ENCODE measurements around the gene CHST8. TPM values are rescaled to one million over a fixed set of nuclear protein-coding genes. Genes with fewer than 3 reads are reported as not detected.
A peak's percentile ranks its signal among the peaks of the same experiment; 100 is the strongest.

CHST8 gene
- total and polyA plus RNA-seq, 9 donors, result 0.48 to 2.5 (median 1.0) TPM; not detected in 1

GRCh38 chr19:33717878-33718277, 96.1 kb downstream of the CHST8 start:
- H3K4me3 ChIP-seq, result no peak overlapping the region
- no peaks in the 10 kb centered on the region for H3K36me3 ChIP-seq
- H3K27ac ChIP-seq, result no peak overlapping the region
- WGBS, 3 donors, result 77 to 88% (median 81%) methylated on average over 3 of the region's 3 CpGs
- H3K9me3 ChIP-seq, result no peaks in the 10 kb centered on the region
- DNase-seq, result no peak
- intact Hi-C loops (cut with DNase I), result no loop called here
- TF ChIP-seq POLR2A (IDR thresholded peaks at IDR 0.05) (no peak), EP300 (IDR thresholded peaks at IDR 0.05) (no peak)
- TF ChIP-seq, protein P1, sequence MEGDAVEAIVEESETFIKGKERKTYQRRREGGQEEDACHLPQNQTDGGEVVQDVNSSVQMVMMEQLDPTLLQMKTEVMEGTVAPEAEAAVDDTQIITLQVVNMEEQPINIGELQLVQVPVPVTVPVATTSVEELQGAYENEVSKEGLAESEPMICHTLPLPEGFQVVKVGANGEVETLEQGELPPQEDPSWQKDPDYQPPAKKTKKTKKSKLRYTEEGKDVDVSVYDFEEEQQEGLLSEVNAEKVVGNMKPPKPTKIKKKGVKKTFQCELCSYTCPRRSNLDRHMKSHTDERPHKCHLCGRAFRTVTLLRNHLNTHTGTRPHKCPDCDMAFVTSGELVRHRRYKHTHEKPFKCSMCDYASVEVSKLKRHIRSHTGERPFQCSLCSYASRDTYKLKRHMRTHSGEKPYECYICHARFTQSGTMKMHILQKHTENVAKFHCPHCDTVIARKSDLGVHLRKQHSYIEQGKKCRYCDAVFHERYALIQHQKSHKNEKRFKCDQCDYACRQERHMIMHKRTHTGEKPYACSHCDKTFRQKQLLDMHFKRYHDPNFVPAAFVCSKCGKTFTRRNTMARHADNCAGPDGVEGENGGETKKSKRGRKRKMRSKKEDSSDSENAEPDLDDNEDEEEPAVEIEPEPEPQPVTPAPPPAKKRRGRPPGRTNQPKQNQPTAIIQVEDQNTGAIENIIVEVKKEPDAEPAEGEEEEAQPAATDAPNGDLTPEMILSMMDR (IDR thresholded peaks at IDR 0.05), result no peak
- peaks cover 4% of the 10 kb centered on the region for H3K4me1 ChIP-seq (ENCODE audit: insufficient read depth)
- H3K27me3 ChIP-seq, result no peaks in the 10 kb centered on the region

GRCh38 chr19:33718651-33719254, 97.0 kb downstream of the CHST8 start:
- H3K9me3 ChIP-seq, result no peaks in the 10 kb centered on the region
- peak in 1 of 5 donors; percentile 39 for DNase-seq
- intact Hi-C loops (cut with DNase I), result no loop called here
- H3K27me3 ChIP-seq, result no peaks in the 10 kb centered on the region
- TF ChIP-seq, protein P1 (IDR thresholded peaks at IDR 0.05), result no peak
- TF ChIP-seq POLR2A (IDR thresholded peaks at IDR 0.05) (no peak), EP300 (IDR thresholded peaks at IDR 0.05) (no peak)
- no peak overlapping the region for H3K4me3 ChIP-seq
- peaks cover 4% of the 10 kb centered on the region for H3K4me1 ChIP-seq (ENCODE audit: insufficient read depth)
- H3K27ac ChIP-seq, result no peak overlapping the region
- H3K36me3 ChIP-seq, result no peaks in the 10 kb centered on the region
- 16 to 35% (median 18%) methylated on average over 12 of the region's 12 CpGs for WGBS, 3 donors

DNA sequence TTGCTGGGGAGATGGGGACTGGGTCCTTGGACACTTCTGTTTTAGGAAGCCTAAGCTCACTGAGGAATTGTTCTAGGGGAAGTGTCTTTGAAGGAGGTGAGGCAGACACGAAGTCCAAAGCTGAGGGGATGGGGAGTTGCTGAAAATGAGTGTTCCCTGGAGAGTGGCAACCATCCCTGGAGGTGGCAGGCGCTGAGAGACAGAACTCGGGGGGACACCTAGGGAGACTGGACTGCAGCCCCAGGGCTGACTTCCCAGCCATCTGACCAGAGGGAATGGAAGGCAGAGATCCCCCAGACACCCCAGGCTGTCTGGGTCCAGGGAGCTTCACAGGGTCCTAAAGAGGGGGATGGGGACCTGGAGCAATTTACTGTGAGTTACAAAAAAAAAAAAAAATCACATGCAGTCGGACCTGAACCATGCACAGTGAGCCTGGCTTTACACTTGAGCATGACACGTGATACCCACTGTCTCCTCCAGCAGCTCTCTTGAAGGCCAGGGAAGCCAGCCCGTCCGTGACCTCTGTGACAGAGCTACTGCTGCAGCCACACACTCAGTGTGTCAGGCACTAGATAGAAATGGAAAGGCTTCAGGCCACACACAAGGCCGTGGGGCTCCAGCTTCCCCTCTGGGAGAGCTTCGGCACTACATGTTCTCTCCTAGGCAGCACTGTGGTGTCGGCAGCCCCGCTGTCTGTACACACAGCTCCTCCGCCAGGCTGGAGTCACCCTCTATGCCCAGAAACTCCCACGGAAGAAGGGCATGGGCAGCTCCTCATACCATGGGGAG, 97.8 kb downstream of the CHST8 start:
- intact Hi-C loops (cut with DNase I), result no loop called here
- no peaks in the 10 kb centered on the region for H3K36me3 ChIP-seq
- no peaks in the 10 kb centered on the region for H3K9me3 ChIP-seq
- WGBS, 3 donors, result 53 to 64% (median 55%) methylated on average over 13 of the region's 13 CpGs
- TF ChIP-seq EP300 (IDR thresholded peaks at IDR 0.05) (no peak), POLR2A (IDR thresholded peaks at IDR 0.05) (no peak)
- TF ChIP-seq, protein P1 (IDR thresholded peaks at IDR 0.05), result no peak
- H3K27me3 ChIP-seq, result no peaks in the 10 kb centered on the region
- H3K4me3 ChIP-seq, result no peak overlapping the region
- no peak overlapping the region for H3K27ac ChIP-seq
- DNase-seq, result no peak
- peaks cover 4% of the 10 kb centered on the region for H3K4me1 ChIP-seq (ENCODE audit: insufficient read depth)

DNA sequence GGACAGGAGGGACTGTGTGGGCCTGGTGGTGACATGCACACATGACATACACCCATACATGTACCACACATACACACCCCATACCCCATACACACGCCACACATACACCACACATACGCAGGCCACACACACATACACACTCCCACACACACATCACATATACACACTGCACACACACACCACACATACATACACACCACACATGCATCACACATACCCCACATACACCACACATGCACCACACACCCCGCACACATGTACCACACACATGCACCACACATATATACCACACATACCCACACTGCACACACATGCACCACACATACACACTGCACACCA, 98.4 kb downstream of the CHST8 start:
- DNase-seq, result no peak
- H3K9me3 ChIP-seq, result no peaks in the 10 kb centered on the region
- TF ChIP-seq, protein P1 (IDR thresholded peaks at IDR 0.05), result no peak
- no peak for TF ChIP-seq POLR2A (IDR thresholded peaks at IDR 0.05)
- TF ChIP-seq EP300 (IDR thresholded peaks at IDR 0.05), result no peak
- no peak overlapping the region for H3K27ac ChIP-seq
- H3K36me3 ChIP-seq, result no peaks in the 10 kb centered on the region
- H3K4me1 ChIP-seq (ENCODE audit: insufficient read depth), result peaks cover 4% of the 10 kb centered on the region
- WGBS, 3 donors, result 86 to 94% (median 89%) methylated on average over 3 of the region's 3 CpGs
- no peak overlapping the region for H3K4me3 ChIP-seq
- intact Hi-C loops (cut with DNase I), result no loop called here
- no peaks in the 10 kb centered on the region for H3K27me3 ChIP-seq
